ENCODE measurements around the gene B3GLCT. TPM values are rescaled to one million over a fixed set of nuclear protein-coding genes. Genes with fewer than 3 reads are reported as not detected.

Gene B3GLCT
- total RNA-seq, 1 donor = 18.8 TPM

DNA sequence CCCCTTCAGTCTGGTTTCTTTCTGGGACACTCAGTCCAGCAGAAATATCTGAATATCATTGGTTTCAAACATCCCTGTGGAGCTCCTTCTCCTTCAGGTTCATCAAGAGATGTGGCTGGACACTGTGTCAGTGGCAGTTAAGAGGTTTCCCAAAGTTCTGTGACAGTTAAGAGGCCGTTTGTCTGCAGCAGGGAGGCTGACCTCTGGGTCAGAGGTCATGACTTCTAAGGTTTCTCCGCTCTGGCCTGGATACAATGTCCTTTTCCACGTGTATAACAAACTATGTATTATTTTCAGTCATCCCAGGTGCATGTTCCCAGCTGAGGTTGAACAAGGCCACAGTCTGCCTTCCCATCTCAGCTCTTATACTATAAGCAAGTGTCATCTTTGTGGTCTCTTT lies 174.9 kb downstream of the B3GLCT start:
- H3K4me1 ChIP-seq (ENCODE audit: insufficient read depth, low read length) = no peaks in the 10 kb centered on the region
- TF ChIP-seq, protein P1, sequence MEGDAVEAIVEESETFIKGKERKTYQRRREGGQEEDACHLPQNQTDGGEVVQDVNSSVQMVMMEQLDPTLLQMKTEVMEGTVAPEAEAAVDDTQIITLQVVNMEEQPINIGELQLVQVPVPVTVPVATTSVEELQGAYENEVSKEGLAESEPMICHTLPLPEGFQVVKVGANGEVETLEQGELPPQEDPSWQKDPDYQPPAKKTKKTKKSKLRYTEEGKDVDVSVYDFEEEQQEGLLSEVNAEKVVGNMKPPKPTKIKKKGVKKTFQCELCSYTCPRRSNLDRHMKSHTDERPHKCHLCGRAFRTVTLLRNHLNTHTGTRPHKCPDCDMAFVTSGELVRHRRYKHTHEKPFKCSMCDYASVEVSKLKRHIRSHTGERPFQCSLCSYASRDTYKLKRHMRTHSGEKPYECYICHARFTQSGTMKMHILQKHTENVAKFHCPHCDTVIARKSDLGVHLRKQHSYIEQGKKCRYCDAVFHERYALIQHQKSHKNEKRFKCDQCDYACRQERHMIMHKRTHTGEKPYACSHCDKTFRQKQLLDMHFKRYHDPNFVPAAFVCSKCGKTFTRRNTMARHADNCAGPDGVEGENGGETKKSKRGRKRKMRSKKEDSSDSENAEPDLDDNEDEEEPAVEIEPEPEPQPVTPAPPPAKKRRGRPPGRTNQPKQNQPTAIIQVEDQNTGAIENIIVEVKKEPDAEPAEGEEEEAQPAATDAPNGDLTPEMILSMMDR (IDR thresholded peaks at IDR 0.05; ENCODE audit: extremely low read depth, low read depth, low read length) = no peak

DNA sequence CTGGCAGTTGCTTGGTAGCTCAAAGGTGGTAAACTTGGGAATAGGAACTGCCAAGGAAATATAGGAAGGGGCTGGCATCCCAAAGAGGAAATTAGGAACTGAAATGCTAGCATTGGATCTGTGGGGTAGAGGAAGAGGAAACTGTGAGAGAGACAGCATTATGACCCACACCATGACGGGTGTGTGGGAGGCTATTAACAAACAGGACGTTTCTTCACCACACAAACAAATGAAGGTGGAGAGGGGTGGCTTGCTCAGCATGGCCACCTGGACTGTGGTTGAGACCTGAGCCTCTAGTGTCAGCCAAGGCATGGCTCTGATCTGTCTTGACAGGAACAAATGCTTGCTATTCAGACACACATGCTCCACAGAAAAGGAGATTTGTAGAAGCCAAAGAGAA lies 178.2 kb downstream of the B3GLCT start:
- Histone ChIP-seq H3K79me2 (ENCODE audit: insufficient read depth, low read length) (no peaks in the 10 kb centered on the region), H3K27me3 (ENCODE audit: insufficient read depth, low read length) (peaks cover 19% of the 10 kb centered on the region), H3K4me3 (ENCODE audit: insufficient read depth, low read length) (no peak overlapping the region), H3K4me1 (ENCODE audit: insufficient read depth, low read length) (no peaks in the 10 kb centered on the region), H3K36me3 (ENCODE audit: insufficient read depth, low read length) (no peaks in the 10 kb centered on the region), H3K4me2 (ENCODE audit: insufficient read depth, low read length) (no peak overlapping the region), H4K20me1 (ENCODE audit: insufficient read depth, low read length) (no peaks in the 10 kb centered on the region), H3K27ac (ENCODE audit: low read depth, low read length) (no peak overlapping the region), H2AFZ (ENCODE audit: low read length) (no peak overlapping the region), H3K9me3 (ENCODE audit: low read depth, low read length) (no peaks in the 10 kb centered on the region)
- DNase-seq (ENCODE audit: insufficient read length, low spot score, missing footprints) = no peak
- TF ChIP-seq, protein P1 (IDR thresholded peaks at IDR 0.05; ENCODE audit: extremely low read depth, low read depth, low read length) = no peak

More for the DNA sequence above, 174.9 kb downstream of the B3GLCT start:
- no peaks in the 10 kb centered on the region for H4K20me1 ChIP-seq (ENCODE audit: insufficient read depth, low read length)
- H3K27ac ChIP-seq (ENCODE audit: low read depth, low read length) = no peak overlapping the region
- H2AFZ ChIP-seq (ENCODE audit: low read length) = no peak overlapping the region
- H3K9me3 ChIP-seq (ENCODE audit: low read depth, low read length) = no peaks in the 10 kb centered on the region
- no peaks in the 10 kb centered on the region for H3K79me2 ChIP-seq (ENCODE audit: insufficient read depth, low read length)
- H3K27me3 ChIP-seq (ENCODE audit: insufficient read depth, low read length) = peaks cover 18% of the 10 kb centered on the region
- DNase-seq (ENCODE audit: insufficient read length, low spot score, missing footprints) = no peak
- no peak overlapping the region for H3K4me2 ChIP-seq (ENCODE audit: insufficient read depth, low read length)
- no peak overlapping the region for H3K4me3 ChIP-seq (ENCODE audit: insufficient read depth, low read length)
- H3K36me3 ChIP-seq (ENCODE audit: insufficient read depth, low read length) = no peaks in the 10 kb centered on the region

DNA sequence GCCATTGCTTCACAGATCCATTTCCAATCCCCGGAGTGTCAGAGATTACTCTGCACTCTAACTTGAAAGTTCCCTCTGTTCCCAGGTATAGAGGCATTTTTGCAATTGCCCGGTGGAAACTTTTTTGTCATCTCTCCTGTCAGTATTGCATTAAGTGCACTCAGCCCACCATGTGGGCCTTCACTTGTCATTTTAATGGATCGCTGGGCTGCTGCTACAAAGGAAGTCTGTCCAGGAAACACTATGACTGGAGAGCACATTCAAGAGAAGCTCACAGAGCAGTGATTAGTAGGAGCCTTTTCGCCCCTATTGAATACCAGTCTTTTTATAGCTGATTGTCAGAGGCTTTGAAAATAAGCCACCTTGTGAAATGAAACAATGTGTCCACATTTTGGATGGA lies 180.9 kb downstream of the B3GLCT start:
- no peaks in the 10 kb centered on the region for H3K79me2 ChIP-seq (ENCODE audit: insufficient read depth, low read length)
- no peaks in the 10 kb centered on the region for H3K36me3 ChIP-seq (ENCODE audit: insufficient read depth, low read length)
- H2AFZ ChIP-seq (ENCODE audit: low read length) = no peak overlapping the region
- H3K4me2 ChIP-seq (ENCODE audit: insufficient read depth, low read length) = no peak overlapping the region
- no peak overlapping the region for H3K4me3 ChIP-seq (ENCODE audit: insufficient read depth, low read length)
- H3K9me3 ChIP-seq (ENCODE audit: low read depth, low read length) = no peaks in the 10 kb centered on the region
- no peak for DNase-seq (ENCODE audit: insufficient read length, low spot score, missing footprints)
- no peaks in the 10 kb centered on the region for H4K20me1 ChIP-seq (ENCODE audit: insufficient read depth, low read length)
- peaks cover 11% of the 10 kb centered on the region for H3K27me3 ChIP-seq (ENCODE audit: insufficient read depth, low read length)
- no peaks in the 10 kb centered on the region for H3K4me1 ChIP-seq (ENCODE audit: insufficient read depth, low read length)
- TF ChIP-seq, protein P1 (IDR thresholded peaks at IDR 0.05; ENCODE audit: extremely low read depth, low read depth, low read length) = no peak
- no peak overlapping the region for H3K27ac ChIP-seq (ENCODE audit: low read depth, low read length)

Other genes with a start within 250 kb of the B3GLCT start
- 35.5 and 43.3 TPM in 2 replicates for gene HSPH1, start 38.1 kb upstream of the B3GLCT start, total RNA-seq